GM10248 (cell line): ENCODE results near the gene GRK5.
A peak's percentile ranks its signal among the peaks of the same experiment; 100 is the strongest.

ENCODE experiments used
- CTCF ChIA-PET: fragments of 300-600 bp; sonication (Branson Sonifier 250); formaldehyde crosslinking; extraction: SDS; loops from one replicate; lab custom pipeline; 2021; ENCODE audit warnings: antibody characterized with exemption; lab: Yijun Ruan, JAX
- POLR2A ChIA-PET: fragments of 350-650 bp; sonication (Branson Sonifier 250); formaldehyde crosslinking; extraction: SDS; loops from one replicate; lab custom pipeline; 2020; ENCODE audit warnings: antibody characterized with exemption; lab: Yijun Ruan, JAX
- DNase-seq: peaks from one replicate; pipeline ENCODE4 v3.0.0; 2012; ENCODE audit errors: extremely low spot score
- CTCF ChIP-seq: IDR thresholded peaks from 2 replicates; pipeline ENCODE4 v1.5.1; 2012; ENCODE audit warnings: mild to moderate bottlenecking, low read depth; ENCODE audit errors: extremely low read depth, missing control alignments, control extremely low read depth

Gene GRK5

GRCh38 chr10:119340893-119341458 is 133.6 kb downstream of the GRK5 start:
- ChIA-PET CTCF (interaction anchor here (1.2 kb wide), 2 partner anchors 9 to 13 kb away, joined by 3 to 7 read pairs; no protein-coding TSS in a partner anchor), POLR2A (no interaction called here)
- DNase-seq, result no peak
- no peak for TF ChIP-seq CTCF

GRCh38 chr10:119341459-119342301 is 134.3 kb downstream of the GRK5 start:
- DNase-seq, result peak; percentile 47
- ChIA-PET CTCF (interaction anchor here (1.0 to 1.3 kb wide), 4 partner anchors 7 to 35 kb away, joined by 3 to 7 read pairs (median 3); no protein-coding TSS in a partner anchor), POLR2A (no interaction called here)
- TF ChIP-seq CTCF, result no peak

GRCh38 chr10:119342335-119342734 is 135.0 kb downstream of the GRK5 start:
- CTCF ChIA-PET, result interaction anchor here (1.0 to 1.3 kb wide), 2 partner anchors 8 to 36 kb away, joined by 3 read pairs; no protein-coding TSS in a partner anchor
- TF ChIP-seq CTCF, result no peak
- POLR2A ChIA-PET, result no interaction called here
- DNase-seq, result no peak

- DNase-seq, result no peak
- CTCF ChIA-PET, result interaction anchor here (1.3 kb wide), 1 partner anchor 8 kb away, joined by 3 read pairs; no protein-coding TSS in a partner anchor
- TF ChIP-seq CTCF, result no peak
- POLR2A ChIA-PET, result no interaction called here
Measured at GRCh38 chr10:119343011-119343601, 135.7 kb downstream of the GRK5 start.

GRCh38 chr10:119344381-119344780 is 137.0 kb downstream of the GRK5 start:
- ChIA-PET POLR2A (no interaction called here), CTCF (no interaction called here)
- DNase-seq, result no peak
- TF ChIP-seq CTCF, result no peak

- POLR2A ChIA-PET, result no interaction called here
- no peak for TF ChIP-seq CTCF
- CTCF ChIA-PET, result interaction anchor here (1.7 kb wide), 1 partner anchor 22 kb away, joined by 5 read pairs; no protein-coding TSS in a partner anchor
- DNase-seq, result no peak
Measured at GRCh38 chr10:119346095-119346832, 138.9 kb downstream of the GRK5 start.
